ENCODE data around the gene SLC12A9. TPM values are rescaled to one million over a fixed set of nuclear protein-coding genes. Genes with fewer than 3 reads are reported as not detected.

SLC12A9 gene
- total RNA-seq, 1 experiment from 2014 or later = 24.6 TPM

GRCh38 chr7:100880645-100881044, 28.1 kb downstream of the SLC12A9 start (continued):
- TF ChIP-seq, protein P1, sequence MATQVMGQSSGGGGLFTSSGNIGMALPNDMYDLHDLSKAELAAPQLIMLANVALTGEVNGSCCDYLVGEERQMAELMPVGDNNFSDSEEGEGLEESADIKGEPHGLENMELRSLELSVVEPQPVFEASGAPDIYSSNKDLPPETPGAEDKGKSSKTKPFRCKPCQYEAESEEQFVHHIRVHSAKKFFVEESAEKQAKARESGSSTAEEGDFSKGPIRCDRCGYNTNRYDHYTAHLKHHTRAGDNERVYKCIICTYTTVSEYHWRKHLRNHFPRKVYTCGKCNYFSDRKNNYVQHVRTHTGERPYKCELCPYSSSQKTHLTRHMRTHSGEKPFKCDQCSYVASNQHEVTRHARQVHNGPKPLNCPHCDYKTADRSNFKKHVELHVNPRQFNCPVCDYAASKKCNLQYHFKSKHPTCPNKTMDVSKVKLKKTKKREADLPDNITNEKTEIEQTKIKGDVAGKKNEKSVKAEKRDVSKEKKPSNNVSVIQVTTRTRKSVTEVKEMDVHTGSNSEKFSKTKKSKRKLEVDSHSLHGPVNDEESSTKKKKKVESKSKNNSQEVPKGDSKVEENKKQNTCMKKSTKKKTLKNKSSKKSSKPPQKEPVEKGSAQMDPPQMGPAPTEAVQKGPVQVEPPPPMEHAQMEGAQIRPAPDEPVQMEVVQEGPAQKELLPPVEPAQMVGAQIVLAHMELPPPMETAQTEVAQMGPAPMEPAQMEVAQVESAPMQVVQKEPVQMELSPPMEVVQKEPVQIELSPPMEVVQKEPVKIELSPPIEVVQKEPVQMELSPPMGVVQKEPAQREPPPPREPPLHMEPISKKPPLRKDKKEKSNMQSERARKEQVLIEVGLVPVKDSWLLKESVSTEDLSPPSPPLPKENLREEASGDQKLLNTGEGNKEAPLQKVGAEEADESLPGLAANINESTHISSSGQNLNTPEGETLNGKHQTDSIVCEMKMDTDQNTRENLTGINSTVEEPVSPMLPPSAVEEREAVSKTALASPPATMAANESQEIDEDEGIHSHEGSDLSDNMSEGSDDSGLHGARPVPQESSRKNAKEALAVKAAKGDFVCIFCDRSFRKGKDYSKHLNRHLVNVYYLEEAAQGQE (IDR thresholded peaks at IDR 0.05; ENCODE audit: low read depth) = no peak
- TF ChIP-seq, protein P2, sequence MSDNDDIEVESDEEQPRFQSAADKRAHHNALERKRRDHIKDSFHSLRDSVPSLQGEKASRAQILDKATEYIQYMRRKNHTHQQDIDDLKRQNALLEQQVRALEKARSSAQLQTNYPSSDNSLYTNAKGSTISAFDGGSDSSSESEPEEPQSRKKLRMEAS (IDR thresholded peaks at IDR 0.05) = no peak
- no peak for TF ChIP-seq EZH2phosphoT487 (IDR thresholded peaks at IDR 0.05; ENCODE audit: borderline replicate concordance)

GRCh38 chr7:100881136-100881535, 28.6 kb downstream of the SLC12A9 start:
- intact Hi-C loops (cut with micrococcal nuclease) = no loop called here
- no peaks in the 10 kb centered on the region for H3K9me2 ChIP-seq (ENCODE audit: insufficient read depth)
- BruUV-seq (replicated peaks) = no TSS peak
- TF ChIP-seq CEBPB (IDR thresholded peaks at IDR 0.05; ENCODE audit: low read depth) = no peak
- no peak for TF ChIP-seq SIN3A (IDR thresholded peaks at IDR 0.05; ENCODE audit: low read depth)
- no peak overlapping the region for H3K4me2 ChIP-seq (ENCODE audit: low read length)
- peaks cover 6 to 8% of the 10 kb centered on the region in 2 experiments for H3K4me1 ChIP-seq (ENCODE audit: control insufficient read depth in 1 of 2, insufficient read depth in 2 of 2, low read length in 2 of 2)
- no peaks in the 10 kb centered on the region for H3K27me3 ChIP-seq (ENCODE audit: insufficient read depth, low read length)
- no peak overlapping the region for H2AFZ ChIP-seq (ENCODE audit: low read depth, low read length, poor library complexity, severe bottlenecking)
- no peak overlapping the region for H3K9ac ChIP-seq (ENCODE audit: low read length)
- ChIA-PET RAD21 (ENCODE audit: low non-redundant PET in 1 of 2, low total read pairs in 2 of 2, uncharacterized antibody in 2 of 2, unreplicated experiment in 2 of 2) (no interaction called here), POLR2A (no interaction called here), CTCF (no interaction called here)
- H3K4me3 ChIP-seq (replicated peaks in 1 of 2; ENCODE audit: low read depth in 1 of 2, low read length in 2 of 2) = no peak overlapping the region
- ATAC-seq (no peak), DNase-seq (ENCODE audit: low read depth, low spot score) (no peak)
- no peak overlapping the region for H3K27ac ChIP-seq (ENCODE audit: low read depth, low read length)
- H3K36me3 ChIP-seq (ENCODE audit: control insufficient read depth in 1 of 2, insufficient read depth in 2 of 2, low read length in 2 of 2) = peaks cover 52 to 89% of the 10 kb centered on the region in 2 experiments
- H3K9me3 ChIP-seq (ENCODE audit: control insufficient read depth in 1 of 2, insufficient read depth in 1 of 2, low read depth in 1 of 2, low read length in 2 of 2) = no peaks in the 10 kb centered on the region
- H4K20me1 ChIP-seq (ENCODE audit: insufficient read depth) = peaks cover 15% of the 10 kb centered on the region; the same call in 1 of the 2 replicates
- peaks cover 92% of the 10 kb centered on the region for H3K79me2 ChIP-seq (ENCODE audit: insufficient read depth, low read length)
